Caki2 (cell line): Measurements from ENCODE around the gene ATP13A3. TPM values are rescaled to one million over a fixed set of nuclear protein-coding genes. Genes with fewer than 3 reads are reported as not detected.

Experiments used
- DNase-seq: peaks from one replicate; pipeline ENCODE4 v3.0.0-alpha.2; 2015; ENCODE audit warnings: low read depth
- in situ Hi-C: cut with HindIII; loops from 2 replicates; pipeline ENCODE4 v1.10.0; 2016; ENCODE audit warnings: low sequenced_read_pairs, low pct_unique_long_range_greater_than_20kb, mixed read lengths
- total RNA-seq: library from RNA; depleted of rRNA; stranded (reverse); fragments of >200 nt; shearing (Covaris generic); gene quantifications from 2 replicates; pipeline ENCODE4 v1.2.3, GENCODE V29; 2014; ENCODE audit warnings: low replicate concordance; rRNA removed

Gene ATP13A3
- total RNA-seq, 1 experiment from 2014 or later: 91.8 TPM

DNA sequence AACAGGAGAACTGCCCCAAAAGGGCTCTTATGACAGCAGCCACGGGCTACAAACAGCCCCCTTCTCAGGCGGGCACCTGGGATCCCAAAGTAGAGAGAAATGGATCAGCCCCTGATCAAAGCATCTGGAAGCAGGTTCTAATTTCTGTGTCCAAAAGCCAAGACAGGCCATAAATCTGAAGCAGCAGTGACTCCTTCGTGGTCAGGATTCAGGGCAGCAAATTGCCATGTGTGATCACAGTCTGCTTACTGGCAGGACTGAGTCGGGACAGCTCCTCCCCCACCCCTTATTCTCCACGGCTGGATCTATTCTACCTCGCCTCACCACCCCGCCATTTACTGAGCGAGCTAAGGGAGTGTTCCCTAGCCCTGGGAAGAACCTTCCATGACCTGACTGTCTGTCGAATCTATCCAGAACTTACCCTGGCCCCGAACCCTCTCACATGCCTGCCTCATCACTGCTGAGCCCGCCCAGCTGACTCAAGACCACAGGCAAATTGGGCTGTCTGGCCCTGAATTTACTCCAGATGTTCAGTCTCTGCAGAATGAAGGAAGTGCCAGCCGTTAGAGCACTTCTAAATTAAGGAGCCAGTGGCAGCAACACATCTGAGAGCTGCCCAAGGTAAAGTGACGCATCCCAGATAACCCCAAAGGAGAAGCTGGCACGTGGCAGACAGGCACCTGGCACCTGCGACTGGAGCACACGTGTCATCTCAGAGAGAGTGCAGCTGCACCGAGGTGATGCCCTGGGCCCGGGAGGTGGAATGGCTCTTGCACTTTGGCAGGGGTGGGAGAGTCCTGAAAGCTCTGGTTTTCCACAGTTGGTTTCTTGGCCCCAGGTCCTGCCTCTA, 118.6 kb downstream of the ATP13A3 start:
- in situ Hi-C loops: no loop called here
- DNase-seq: no peak

- in situ Hi-C loops: no loop called here
- DNase-seq: no peak
Observed at GRCh38 chr3:194365978-194366490, 120.8 kb downstream of the ATP13A3 start.

GRCh38 chr3:194365526-194365925, 121.3 kb downstream of the ATP13A3 start:
- DNase-seq: no peak
- in situ Hi-C loops: no loop called here

DNA sequence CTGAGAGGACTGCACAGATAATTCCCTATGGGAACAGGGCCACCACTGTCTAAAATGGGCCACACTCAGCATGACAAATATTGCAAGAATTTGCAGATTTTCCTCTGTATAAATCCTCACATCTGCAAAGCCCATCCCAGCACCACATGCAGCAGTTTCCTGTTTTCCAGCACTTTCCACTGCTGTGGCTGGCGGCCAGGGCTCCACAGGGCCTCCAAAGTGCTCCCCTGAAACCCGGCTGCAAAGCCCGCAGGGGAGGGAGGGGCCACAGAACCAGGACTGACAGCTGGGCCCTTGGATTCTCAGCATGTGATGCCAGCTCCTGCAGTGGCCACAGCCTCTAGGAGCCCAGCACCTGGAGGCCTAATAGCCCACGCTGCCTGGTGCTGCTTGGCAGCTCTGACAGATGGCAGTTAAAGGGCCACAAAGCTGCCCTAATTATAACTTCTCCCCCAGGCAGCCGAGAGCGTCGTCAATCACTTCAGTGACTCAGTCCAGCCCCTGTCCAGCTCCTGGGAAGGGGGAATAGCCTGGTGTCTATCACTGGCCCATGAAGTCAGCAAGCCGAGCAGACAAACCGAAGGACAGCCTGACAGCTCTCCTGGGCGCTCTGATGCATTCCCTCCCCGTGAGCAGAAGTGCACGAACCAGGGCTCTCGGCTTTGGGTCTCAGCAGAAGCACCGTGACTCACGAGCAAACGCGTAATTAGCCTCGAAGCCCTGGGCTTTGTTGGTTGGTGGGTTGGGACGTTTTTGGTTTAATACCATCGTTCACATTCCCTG, 122.0 kb downstream of the ATP13A3 start:
- no peak for DNase-seq
- in situ Hi-C loops: no loop called here

- DNase-seq: no peak
- in situ Hi-C loops: no loop called here
Observed at GRCh38 chr3:194364314-194364651, 122.5 kb downstream of the ATP13A3 start.

DNA sequence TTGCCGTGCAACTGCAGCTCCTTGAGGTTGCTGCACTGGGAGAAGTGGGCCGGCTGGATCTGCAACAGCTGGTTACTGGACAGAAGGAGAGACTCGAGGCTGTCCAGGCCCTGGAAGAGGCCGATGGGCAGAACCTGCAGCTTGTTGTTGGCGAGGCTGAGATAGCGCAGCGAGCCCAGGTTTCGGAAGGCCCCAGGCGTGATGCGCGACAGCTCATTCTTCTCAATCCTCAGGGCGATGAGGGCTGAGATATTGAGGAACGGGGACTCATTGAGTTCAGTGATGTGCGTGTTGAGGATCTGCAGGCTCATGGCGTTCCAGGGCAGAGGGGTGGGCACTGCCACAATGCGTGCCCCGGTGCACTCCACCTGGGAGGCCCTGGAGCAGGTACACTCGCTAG, 126.2 kb downstream of the ATP13A3 start:
- no peak for DNase-seq
- in situ Hi-C loops: no loop called here

DNA sequence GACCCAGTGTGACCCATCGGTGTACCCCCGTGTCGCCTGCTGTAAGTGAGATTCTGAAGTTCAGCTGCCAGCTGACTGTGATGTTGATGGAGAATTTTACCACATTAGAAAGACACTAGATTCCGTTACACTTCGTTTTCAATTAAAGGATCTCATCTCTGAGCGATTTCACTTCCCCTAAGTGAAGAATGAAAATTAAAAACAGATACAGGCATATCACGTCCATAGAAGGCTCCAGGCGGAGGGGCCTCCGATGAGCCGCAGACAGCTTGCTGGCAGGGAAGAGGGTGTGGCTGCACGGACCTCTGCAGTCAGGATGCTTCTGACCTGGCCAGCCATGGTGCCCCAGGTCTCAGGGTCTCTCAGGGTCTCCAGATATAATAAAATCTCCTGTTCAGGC, 129.1 kb downstream of the ATP13A3 start:
- in situ Hi-C loops: no loop called here
- no peak for DNase-seq

GRCh38 chr3:194355379-194355778, 131.4 kb downstream of the ATP13A3 start:
- in situ Hi-C loops: no loop called here
- DNase-seq: no peak

GRCh38 chr3:194354315-194354714, 132.5 kb downstream of the ATP13A3 start:
- in situ Hi-C loops: no loop called here
- no peak for DNase-seq

Other genes starting within 250 kb of the ATP13A3 start
- gene CPN2, start 135.7 kb downstream of the ATP13A3 start, total RNA-seq: not detected in 2 replicates
- not detected in 2 replicates for gene LRRC15, start 117.3 kb downstream of the ATP13A3 start, total RNA-seq
- gene GP5, start 87.7 kb downstream of the ATP13A3 start, total RNA-seq: not detected in 2 replicates
- gene TMEM44, start 146.4 kb upstream of the ATP13A3 start, total RNA-seq: 4.0 and 17.5 TPM in 2 replicates
- gene LSG1, start 185.2 kb upstream of the ATP13A3 start, total RNA-seq: 39.6 and 47.8 TPM in 2 replicates
- 2.9 and 7.5 TPM in 2 replicates for gene FAM43A, start 198.9 kb upstream of the ATP13A3 start, total RNA-seq